Measurements from ENCODE around the gene UGT2B10. TPM values are rescaled to one million over a fixed set of nuclear protein-coding genes. Genes with fewer than 3 reads are reported as not detected.

UGT2B10 gene
- total and polyA plus RNA-seq, 2 of the 4 experiments (the other 2 are of a cell fraction), result not detected

GRCh38 chr4:68864438-68865187, 48.8 kb downstream of the UGT2B10 start:
- Histone ChIP-seq H3K4me1 (ENCODE audit: control insufficient read depth, insufficient read depth, low read length) (no peaks in the 10 kb centered on the region), H2BK5ac (ENCODE audit: low read depth, low read length, poor library complexity, severe bottlenecking) (no peak overlapping the region), H3K9me1 (ENCODE audit: insufficient read depth, low read length) (no peaks in the 10 kb centered on the region), H3K79me1 (ENCODE audit: low read depth in 1 of 2, low read length in 2 of 2) (no peaks in the 10 kb centered on the region), H2BK120ac (ENCODE audit: low read depth, low read length) (no peak overlapping the region), H4K8ac (ENCODE audit: low read depth in 2 of 2, low read length in 2 of 2) (no peak overlapping the region), H3K4me3 (ENCODE audit: insufficient read depth, low read depth, low read length) (no peak overlapping the region), H3K4ac (ENCODE audit: low read depth, low read length) (no peak overlapping the region), H3K18ac (ENCODE audit: low read depth, low read length) (no peak overlapping the region), H2AK5ac (ENCODE audit: low read depth, low read length) (no peak overlapping the region), H3K9ac (ENCODE audit: low read depth, low read length) (no peak overlapping the region), H2AFZ (replicated peaks; ENCODE audit: low read length, poor library complexity) (no peak overlapping the region), H2AK9ac (replicated peaks; ENCODE audit: low read depth, low read length, poor library complexity) (no peak overlapping the region), H2BK15ac (ENCODE audit: low read depth, low read length) (no peak overlapping the region), H4K5ac (ENCODE audit: low read depth, low read length) (no peak overlapping the region), H4K20me1 (ENCODE audit: insufficient read depth, low read length) (no peaks in the 10 kb centered on the region), H2BK20ac (ENCODE audit: low read depth, low read length) (no peak overlapping the region), H4K91ac (ENCODE audit: insufficient read depth, low read depth, low read length) (no peak overlapping the region), H3K9me3 (ENCODE audit: control insufficient read depth, insufficient read depth, low read length) (no peaks in the 10 kb centered on the region), H3K4me2 (ENCODE audit: low read depth, low read length) (no peak overlapping the region), H3K56ac (ENCODE audit: extremely low read depth, insufficient read depth, low read length) (no peak overlapping the region), H3K36me3 (ENCODE audit: control insufficient read depth, insufficient read depth, low read length) (no peaks in the 10 kb centered on the region), H3K14ac (replicated peaks; ENCODE audit: low read depth, low read length) (no peak overlapping the region), H3K23ac (ENCODE audit: low read depth, low read length) (no peak overlapping the region), H3K27ac (ENCODE audit: insufficient read depth, low read length) (no peak overlapping the region), H3K27me3 (ENCODE audit: control insufficient read depth, insufficient read depth, low read length) (no peaks in the 10 kb centered on the region)
- POLR2A ChIA-PET (ENCODE audit: unreplicated experiment), result interaction anchor here (0.6 kb wide), 1 partner anchor 38 kb away, joined by 4 read pairs; no protein-coding TSS in a partner anchor
- no TSS peak for BruUV-seq (replicated peaks)
- intact Hi-C loops (cut with micrococcal nuclease) (no loop called here), in situ Hi-C loops (cut with MboI; ENCODE audit: low sequenced_read_pairs) (no loop called here), dilution Hi-C loops (cut with HindIII; ENCODE audit: low sequenced_read_pairs, unreplicated experiment) (no loop called here)
- ATAC-seq (ENCODE audit: low read depth) (no peak), DNase-seq (no peak)
- no peak for TF ChIP-seq USF2 (IDR thresholded peaks at IDR 0.05; ENCODE audit: low read depth, low read length)
- TF ChIP-seq RCOR1 (IDR thresholded peaks at IDR 0.05; ENCODE audit: insufficient replicate concordance, low read length), result no peak
- TF ChIP-seq MAZ (IDR thresholded peaks at IDR 0.05; ENCODE audit: borderline replicate concordance, low read depth, low read length), result no peak
- TF ChIP-seq CEBPB (IDR thresholded peaks at IDR 0.05; ENCODE audit: low read depth, low read length), result no peak
- TF ChIP-seq CTCF (conservative IDR thresholded peaks at IDR 0.05; ENCODE audit: low read depth, low read length), result no peak
- TF ChIP-seq ELK1 (IDR thresholded peaks at IDR 0.05; ENCODE audit: borderline replicate concordance, low read depth, low read length), result no peak
- TF ChIP-seq RFX5 (IDR thresholded peaks at IDR 0.05; ENCODE audit: low read depth, low read length), result no peak
- TF ChIP-seq CHD1 (IDR thresholded peaks at IDR 0.05; ENCODE audit: low read depth, low read length), result no peak
- no peak for TF ChIP-seq BHLHE40 (IDR thresholded peaks at IDR 0.05; ENCODE audit: low read depth, low read length)
- no peak for TF ChIP-seq MAFK (IDR thresholded peaks at IDR 0.05; ENCODE audit: low read depth, low read length)
- no peak for TF ChIP-seq SMC3 (IDR thresholded peaks at IDR 0.05; ENCODE audit: low read depth, low read length)
- no peak for TF ChIP-seq MXI1 (IDR thresholded peaks at IDR 0.05; ENCODE audit: borderline replicate concordance, low read depth, low read length)
- no peak for TF ChIP-seq NFE2L2 (IDR thresholded peaks at IDR 0.05; ENCODE audit: low read depth, low read length)
- TF ChIP-seq RAD21 (IDR thresholded peaks at IDR 0.05; ENCODE audit: low read length), result no peak
- TF ChIP-seq POLR2A (IDR thresholded peaks at IDR 0.05; ENCODE audit: low read depth, low read length), result no peak
- no peak for TF ChIP-seq FOS (IDR thresholded peaks at IDR 0.05; ENCODE audit: low read depth, low read length)
- WGBS, 2 experiments (ENCODE audit: extremely low coverage in 2 of 2, insufficient read length in 1 of 2), result no CpG with 5 or more reads among the region's 6 CpGs
- CTCF ChIA-PET, result no interaction called here

Data from IMR-90 (cell line).